Measurements from ENCODE around the gene CDK11A. TPM values are rescaled to one million over a fixed set of nuclear protein-coding genes. Genes with fewer than 3 reads are reported as not detected.

The CDK11A gene
- total RNA-seq, 4 donors from 2014 or later, result 9.0 to 14.6 (median 11.6) TPM

GRCh38 chr1:1755426-1755825 is 31.3 kb upstream of the CDK11A start:
- in situ Hi-C loops (cut with MboI; ENCODE audit: low sequenced_read_pairs in 4 of 4) (loop anchor here in 1 of 4 donors (25.0 kb wide), 1 partner anchor 132 kb away; the partner anchor contains the start of gene GNB1), intact Hi-C loops (cut with DNase I; ENCODE audit: low total_unique reads) (no loop called here)
- H3K9me3 ChIP-seq, result no peaks in the 10 kb centered on the region
- peaks cover 10% of the 10 kb centered on the region in 2 donors for H3K4me1 ChIP-seq
- ATAC-seq, result no peak
- no peak for DNase-seq
- no peaks in the 10 kb centered on the region for H3K27me3 ChIP-seq
- TF ChIP-seq POLR2A (IDR thresholded peaks at IDR 0.05), result no peak
- no peak overlapping the region for H3K4me3 ChIP-seq
- peaks cover 0 to 59% of the 10 kb centered on the region in 2 donors for H3K36me3 ChIP-seq
- H3K27ac ChIP-seq, result no peak overlapping the region

- Histone ChIP-seq H3K27me3 (no peaks in the 10 kb centered on the region), H3K36me3 (peaks cover 0 to 50% of the 10 kb centered on the region in 2 donors), H3K4me1 (peaks cover 6 to 10% of the 10 kb centered on the region in 2 donors), H3K27ac (peak overlapping the region in 1 of 4 donors; percentile 62), H3K9me3 (no peaks in the 10 kb centered on the region), H3K4me3 (no peak overlapping the region)
- in situ Hi-C loops (cut with MboI; ENCODE audit: low sequenced_read_pairs in 4 of 4) (loop anchor here in 1 of 4 donors (25.0 kb wide), 1 partner anchor 133 kb away; the partner anchor contains the start of gene GNB1), intact Hi-C loops (cut with DNase I; ENCODE audit: low total_unique reads) (no loop called here)
- TF ChIP-seq, protein P1, sequence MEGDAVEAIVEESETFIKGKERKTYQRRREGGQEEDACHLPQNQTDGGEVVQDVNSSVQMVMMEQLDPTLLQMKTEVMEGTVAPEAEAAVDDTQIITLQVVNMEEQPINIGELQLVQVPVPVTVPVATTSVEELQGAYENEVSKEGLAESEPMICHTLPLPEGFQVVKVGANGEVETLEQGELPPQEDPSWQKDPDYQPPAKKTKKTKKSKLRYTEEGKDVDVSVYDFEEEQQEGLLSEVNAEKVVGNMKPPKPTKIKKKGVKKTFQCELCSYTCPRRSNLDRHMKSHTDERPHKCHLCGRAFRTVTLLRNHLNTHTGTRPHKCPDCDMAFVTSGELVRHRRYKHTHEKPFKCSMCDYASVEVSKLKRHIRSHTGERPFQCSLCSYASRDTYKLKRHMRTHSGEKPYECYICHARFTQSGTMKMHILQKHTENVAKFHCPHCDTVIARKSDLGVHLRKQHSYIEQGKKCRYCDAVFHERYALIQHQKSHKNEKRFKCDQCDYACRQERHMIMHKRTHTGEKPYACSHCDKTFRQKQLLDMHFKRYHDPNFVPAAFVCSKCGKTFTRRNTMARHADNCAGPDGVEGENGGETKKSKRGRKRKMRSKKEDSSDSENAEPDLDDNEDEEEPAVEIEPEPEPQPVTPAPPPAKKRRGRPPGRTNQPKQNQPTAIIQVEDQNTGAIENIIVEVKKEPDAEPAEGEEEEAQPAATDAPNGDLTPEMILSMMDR (IDR thresholded peaks at IDR 0.05 in 4 of 5, conservative IDR thresholded peaks at IDR 0.05 in 1 of 5), result no peak
- no peak for TF ChIP-seq POLR2A (IDR thresholded peaks at IDR 0.05)
- ATAC-seq (no peak), DNase-seq (no peak)
Measured at GRCh38 chr1:1754051-1754815, 30.1 kb upstream of the CDK11A start.

GRCh38 chr1:1753607-1754005 is 29.4 kb upstream of the CDK11A start:
- ATAC-seq (no peak), DNase-seq (no peak)
- H3K4me3 ChIP-seq, result no peak overlapping the region
- peaks cover under 1 to 8% of the 10 kb centered on the region in 2 donors for H3K4me1 ChIP-seq
- H3K27me3 ChIP-seq, result no peaks in the 10 kb centered on the region
- in situ Hi-C loops (cut with MboI; ENCODE audit: low sequenced_read_pairs in 4 of 4) (loop anchor here in 1 of 4 donors (25.0 kb wide), 1 partner anchor 134 kb away; the partner anchor contains the start of gene GNB1), intact Hi-C loops (cut with DNase I; ENCODE audit: low total_unique reads) (loop anchor here (2.0 kb wide), 1 partner anchor 153 kb away; no protein-coding TSS in a partner anchor)
- no peak for TF ChIP-seq POLR2A (IDR thresholded peaks at IDR 0.05)
- TF ChIP-seq, protein P1 (IDR thresholded peaks at IDR 0.05 in 4 of 5, conservative IDR thresholded peaks at IDR 0.05 in 1 of 5), result no peak
- H3K36me3 ChIP-seq, result peaks cover 0 to 50% of the 10 kb centered on the region in 2 donors
- H3K27ac ChIP-seq, result peak overlapping the region in 2 of 4 donors; percentile 37 to 62
- H3K9me3 ChIP-seq, result no peaks in the 10 kb centered on the region

- DNase-seq, result peak; percentile 42 to 75
- ATAC-seq, result peak; percentile 69 to 84
- H3K4me3 ChIP-seq, result no peak overlapping the region
- in situ Hi-C loops (cut with MboI; ENCODE audit: low sequenced_read_pairs in 4 of 4), result loop anchor here in 1 of 4 donors (25.0 kb wide), 1 partner anchor 134 kb away; the partner anchor contains the start of gene GNB1
- TF ChIP-seq POLR2A (IDR thresholded peaks at IDR 0.05), result no peak
- TF ChIP-seq, protein P1 (IDR thresholded peaks at IDR 0.05 in 4 of 5, conservative IDR thresholded peaks at IDR 0.05 in 1 of 5), result peak; percentile 60 to 76 (median 66)
- peak overlapping the region in 3 of 4 donors; percentile 35 to 62 (median 37) for H3K27ac ChIP-seq
- no peaks in the 10 kb centered on the region for H3K9me3 ChIP-seq
- H3K27me3 ChIP-seq, result no peaks in the 10 kb centered on the region
- H3K36me3 ChIP-seq, result peaks cover 0 to 50% of the 10 kb centered on the region in 2 donors
- H3K4me1 ChIP-seq, result peaks cover 0 to 2% of the 10 kb centered on the region in 2 donors
- intact Hi-C loops (cut with DNase I; ENCODE audit: low total_unique reads), result loop anchor here (2.0 kb wide), 1 partner anchor 154 kb away; no protein-coding TSS in a partner anchor
Measured at GRCh38 chr1:1752636-1753606, 28.8 kb upstream of the CDK11A start.

Measured in gastrocnemius medialis (tissue), 4 donors.